WTC11 (cell line): Measurements from ENCODE around the gene AVP.

Experiments
- CREM ChIP-seq: sonication (generic); formaldehyde crosslinking; IDR thresholded peaks from 2 replicates; pipeline ENCODE4 v1.8.1; 2022; ENCODE audit warnings: mild to moderate bottlenecking, missing genetic modification reagents, moderate library complexity
- CTCF ChIP-seq: fragments of 200-600 bp; IDR thresholded peaks from 2 replicates; pipeline ENCODE4 v1.8.0; 2022; ENCODE audit warnings: antibody characterized with exemption
- ELF4 ChIP-seq: sonication (generic); formaldehyde crosslinking; IDR thresholded peaks from 2 replicates; pipeline ENCODE4 v1.8.1; 2022; ENCODE audit warnings: low read depth, mild to moderate bottlenecking, moderate library complexity, missing genetic modification reagents
- ETV6 ChIP-seq: sonication (generic); formaldehyde crosslinking; IDR thresholded peaks from 2 replicates; pipeline ENCODE4 v1.8.1; 2022; ENCODE audit warnings: mild to moderate bottlenecking, missing genetic modification reagents
- IRF2 ChIP-seq: sonication (generic); formaldehyde crosslinking; IDR thresholded peaks from 2 replicates; pipeline ENCODE4 v1.8.0; 2022; ENCODE audit warnings: low read depth, missing genetic modification reagents, borderline replicate concordance
- MAX ChIP-seq: sonication (generic); formaldehyde crosslinking; IDR thresholded peaks from 2 replicates; pipeline ENCODE4 v1.8.0; 2022; ENCODE audit warnings: mild to moderate bottlenecking, missing genetic modification reagents
- USF2 ChIP-seq: sonication (generic); formaldehyde crosslinking; IDR thresholded peaks from 2 replicates; pipeline ENCODE4 v1.8.1; 2023; ENCODE audit warnings: mild to moderate bottlenecking, missing genetic modification reagents, moderate library complexity

- TF ChIP-seq CREM (CRISPR knock-in tag) (no peak), CTCF (no peak), USF2 (CRISPR knock-in tag) (no peak), MAX (CRISPR knock-in tag) (no peak), ELF4 (CRISPR knock-in tag) (no peak), ETV6 (CRISPR knock-in tag) (no peak), IRF2 (CRISPR knock-in tag) (no peak)
Observed at GRCh38 chr20:3081641-3082040, 2.9 kb downstream of the AVP start.
